Ramos (cell line): Measurements from ENCODE around the gene AMIGO1.

Experiments used
- in situ Hi-C: fragments of 300-500 bp; cut with MboI; formaldehyde crosslinking; loops from one replicate; pipeline ENCODE4 v1.14.3; 2022; ENCODE audit warnings: low sequenced_read_pairs; ENCODE audit not compliant: unreplicated experiment

The AMIGO1 gene

GRCh38 chr1:109534307-109534858 is 24.9 kb upstream of the AMIGO1 start:
- in situ Hi-C loops, result loop anchor here (5.0 kb wide), 2 partner anchors 37 to 267 kb away; no protein-coding TSS in a partner anchor

- in situ Hi-C loops, result loop anchor here (5.0 kb wide), 2 partner anchors 35 to 265 kb away; no protein-coding TSS in a partner anchor
These were observed 23.0 kb upstream of the AMIGO1 start for GRCh38 chr1:109532365-109533136.

GRCh38 chr1:109531826-109532364 is 22.4 kb upstream of the AMIGO1 start:
- in situ Hi-C loops, result loop anchor here (5.0 kb wide), 2 partner anchors 35 to 265 kb away; no protein-coding TSS in a partner anchor

GRCh38 chr1:109531380-109531779 is 21.9 kb upstream of the AMIGO1 start:
- in situ Hi-C loops, result loop anchor here (5.0 kb wide), 2 partner anchors 34 to 264 kb away; no protein-coding TSS in a partner anchor

- in situ Hi-C loops, result loop anchor here (5.0 kb wide), 2 partner anchors 33 to 263 kb away; no protein-coding TSS in a partner anchor
These were observed 21.0 kb upstream of the AMIGO1 start for GRCh38 chr1:109530457-109531087.

GRCh38 chr1:109529881-109530456 is 20.4 kb upstream of the AMIGO1 start:
- in situ Hi-C loops, result loop anchor here (5.0 kb wide), 2 partner anchors 33 to 263 kb away; no protein-coding TSS in a partner anchor

GRCh38 chr1:109528712-109529111 is 19.2 kb upstream of the AMIGO1 start:
- in situ Hi-C loops, result no loop called here

GRCh38 chr1:109527846-109528695 is 18.5 kb upstream of the AMIGO1 start:
- in situ Hi-C loops, result no loop called here

- in situ Hi-C loops, result no loop called here
These were observed 17.7 kb upstream of the AMIGO1 start for GRCh38 chr1:109527098-109527811.

- in situ Hi-C loops, result no loop called here
These were observed 14.2 kb upstream of the AMIGO1 start for GRCh38 chr1:109523706-109524105.

- in situ Hi-C loops, result no loop called here
These were observed 12.5 kb upstream of the AMIGO1 start for GRCh38 chr1:109522026-109522425.

- in situ Hi-C loops, result no loop called here
These were observed 11.8 kb upstream of the AMIGO1 start for GRCh38 chr1:109521002-109521951.

GRCh38 chr1:109517337-109517736 is 7.8 kb upstream of the AMIGO1 start:
- in situ Hi-C loops, result no loop called here

GRCh38 chr1:109516872-109517271 is 7.3 kb upstream of the AMIGO1 start:
- in situ Hi-C loops, result no loop called here

- in situ Hi-C loops, result no loop called here
These were observed 5.3 kb upstream of the AMIGO1 start for GRCh38 chr1:109514846-109515245.

GRCh38 chr1:109513110-109513710 is 3.7 kb upstream of the AMIGO1 start:
- in situ Hi-C loops, result no loop called here

GRCh38 chr1:109508873-109509175 is 703 bp downstream of the AMIGO1 start:
- in situ Hi-C loops, result no loop called here
